Measurements from ENCODE around the gene EXOC6.
"Not testable (repeated sequence)": the region's sequence is repeated elsewhere in the genome, so short reads cannot be mapped to it uniquely, and the experiment has no call there.

EXOC6 gene

DNA sequence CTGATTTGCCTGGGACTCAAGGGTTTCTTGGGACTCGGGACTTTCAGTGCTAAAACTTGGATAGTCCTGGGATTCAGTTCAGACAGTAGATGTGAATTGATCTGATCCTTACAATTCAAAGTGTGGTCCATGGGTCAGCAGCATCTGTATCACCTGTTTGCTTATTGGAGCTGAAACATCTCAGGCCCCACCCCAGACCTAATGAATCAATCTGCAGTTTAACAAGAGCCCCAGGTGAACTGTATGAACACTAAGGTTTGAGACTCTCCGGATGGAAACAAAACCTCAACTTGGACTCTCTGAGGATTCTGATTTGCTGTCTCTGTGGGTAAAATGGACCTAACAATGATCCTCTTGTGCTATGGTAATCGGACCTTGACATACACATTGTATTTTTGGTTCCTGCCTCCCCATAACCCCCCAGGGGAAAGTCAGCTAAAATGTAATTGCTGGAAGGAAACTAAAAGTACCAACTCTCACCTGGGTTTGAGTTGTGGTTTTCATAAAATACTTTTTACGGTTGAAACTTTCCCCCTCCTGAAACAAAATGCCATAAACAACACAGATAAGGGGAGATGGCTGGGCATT is 237.0 kb downstream of the EXOC6 start:
- DNase-seq: no peak

GRCh38 chr10:93086289-93086688 is 238.0 kb downstream of the EXOC6 start:
- DNase-seq: no peak

DNA sequence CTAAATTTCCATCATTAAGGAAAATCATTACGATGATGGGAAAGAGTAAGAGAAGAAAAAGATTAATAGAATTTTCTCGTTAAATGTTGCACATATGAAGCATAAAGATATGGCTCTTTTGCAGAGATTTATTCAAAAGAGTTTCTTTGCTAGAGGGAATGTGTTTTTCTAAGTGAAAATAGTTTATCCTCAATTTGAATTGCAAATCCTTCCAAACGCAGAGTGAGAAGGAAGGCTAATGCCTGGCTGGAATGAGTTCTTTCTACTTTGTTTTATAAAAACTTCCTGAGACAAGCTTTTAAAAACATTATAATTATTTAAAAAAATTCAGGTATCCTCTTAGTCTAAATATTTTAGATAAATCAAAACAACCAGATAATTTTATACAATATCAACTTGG is 239.5 kb downstream of the EXOC6 start:
- no peak for DNase-seq

- DNase-seq: no peak
Observed at GRCh38 chr10:93088466-93088865, 240.1 kb downstream of the EXOC6 start.

GRCh38 chr10:93090619-93091018 is 242.3 kb downstream of the EXOC6 start:
- no peak for DNase-seq

- DNase-seq: no peak
Observed at GRCh38 chr10:93091960-93092359, 243.6 kb downstream of the EXOC6 start.

DNA sequence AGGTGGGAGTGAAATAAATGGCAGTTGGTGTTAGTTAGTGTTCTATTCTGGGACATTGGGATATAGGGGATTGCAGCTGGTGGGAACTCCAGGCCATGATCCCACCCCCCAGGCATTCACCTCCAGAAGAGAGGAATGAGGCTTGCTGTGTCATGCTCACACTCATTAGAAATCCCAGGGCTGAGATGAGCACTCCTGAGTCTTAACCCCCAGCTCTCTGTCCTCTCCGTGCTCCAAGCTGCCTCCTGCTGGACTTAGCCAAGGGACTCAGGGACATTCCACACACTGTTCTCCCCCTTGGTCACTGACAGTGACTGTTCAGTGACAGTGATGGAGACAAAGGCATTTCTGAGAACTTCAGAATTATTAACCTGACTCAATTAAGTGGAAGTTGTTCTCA is 246.9 kb downstream of the EXOC6 start:
- no peak for DNase-seq

GRCh38 chr10:93096901-93097300 is 248.6 kb downstream of the EXOC6 start:
- DNase-seq: no peak

- DNase-seq: no peak
Observed at GRCh38 chr10:93097386-93097785, 249.1 kb downstream of the EXOC6 start.

- no peak for DNase-seq
Observed at GRCh38 chr10:93098816-93099215, 250.5 kb downstream of the EXOC6 start.

- DNase-seq: no peak
Observed at GRCh38 chr10:93099670-93100069, 251.3 kb downstream of the EXOC6 start.

GRCh38 chr10:93101148-93101547 is 252.8 kb downstream of the EXOC6 start:
- DNase-seq: not testable (repeated sequence)

GRCh38 chr10:93103953-93104352 is 255.6 kb downstream of the EXOC6 start:
- DNase-seq: no peak

DNA sequence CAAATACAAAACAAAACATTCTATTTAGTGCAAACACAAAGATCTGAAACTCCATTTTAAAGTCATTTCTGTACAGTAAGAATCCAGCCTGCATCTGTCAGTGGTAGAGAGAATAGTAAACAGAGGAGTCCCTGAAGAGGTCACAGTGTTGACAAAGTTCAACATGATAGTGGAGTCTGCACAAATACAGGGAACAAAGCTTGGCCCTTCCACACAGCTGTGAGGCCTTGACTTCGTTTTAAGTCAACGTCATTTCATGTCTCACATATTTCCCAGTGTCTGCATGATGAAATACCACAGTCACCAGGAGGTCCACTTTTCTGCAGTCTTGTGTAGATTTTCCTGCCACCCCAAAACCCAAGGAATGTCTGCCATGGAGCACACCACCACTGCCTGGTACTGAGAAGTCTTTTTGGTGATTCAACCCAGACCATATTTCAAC is 258.3 kb downstream of the EXOC6 start:
- no peak for DNase-seq
